Endodermal cell (in vitro differentiated cells): ENCODE results near the gene HSP90B1. TPM values are rescaled to one million over a fixed set of nuclear protein-coding genes. Genes with fewer than 3 reads are reported as not detected.

Experiments
- DNase-seq: peaks from one replicate; pipeline ENCODE4 v3.0.0-alpha.2; 2017
- H3K27ac ChIP-seq: 2 replicates; pipeline ENCODE4 v1.5.1; 2013; ENCODE audit warnings: mild to moderate bottlenecking, low read depth, low read length, moderate library complexity
- H3K27me3 ChIP-seq: 2 replicates; pipeline ENCODE4 v1.6.1; 2013; ENCODE audit warnings: mild to moderate bottlenecking, low read length, moderate library complexity; ENCODE audit not compliant: insufficient read depth, control insufficient read depth, poor library complexity, severe bottlenecking
- H3K36me3 ChIP-seq: 2 replicates; pipeline ENCODE4 v1.7.0; 2013; ENCODE audit warnings: mild to moderate bottlenecking, low read length, moderate library complexity; ENCODE audit not compliant: control insufficient read depth, insufficient read depth
- H3K4me1 ChIP-seq: one replicate; pipeline ENCODE4 v1.7.0; 2013; ENCODE audit warnings: low read length; ENCODE audit not compliant: control insufficient read depth, insufficient read depth
- H3K4me3 ChIP-seq: 2 replicates; pipeline ENCODE4 v1.5.1; 2013; ENCODE audit warnings: mild to moderate bottlenecking, low read length, moderate library complexity
- H3K9ac ChIP-seq: 2 replicates; pipeline ENCODE4 v1.6.1; 2013; ENCODE audit warnings: mild to moderate bottlenecking, low read length, moderate library complexity; ENCODE audit not compliant: poor library complexity, severe bottlenecking; ENCODE audit errors: extremely low read depth
- H3K9me3 ChIP-seq: 2 replicates; pipeline ENCODE4 v1.6.1; 2013; ENCODE audit warnings: mild to moderate bottlenecking, low read length, moderate library complexity; ENCODE audit not compliant: control insufficient read depth
- H3K27ac Mint-ChIP-seq: 2 replicates; pipeline ENCODE4 v1.8.0; 2020; ENCODE audit warnings: mixed read lengths
- H3K27me3 Mint-ChIP-seq: 2 replicates; pipeline ENCODE4 v1.8.0; 2021; ENCODE audit warnings: mild to moderate bottlenecking, mixed read lengths; ENCODE audit not compliant: insufficient read depth
- H3K36me3 Mint-ChIP-seq: 2 replicates; pipeline ENCODE4 v1.8.0; 2020; ENCODE audit warnings: low read depth, mixed read lengths
- H3K4me1 Mint-ChIP-seq: 2 replicates; pipeline ENCODE4 v1.8.0; 2020; ENCODE audit warnings: mixed read lengths
- H3K4me3 Mint-ChIP-seq: 2 replicates; pipeline ENCODE4 v1.8.0; 2020; ENCODE audit warnings: mild to moderate bottlenecking, moderate library complexity, mixed read lengths
- H3K9me3 Mint-ChIP-seq: 2 replicates; pipeline ENCODE4 v1.8.0; 2020; ENCODE audit warnings: mild to moderate bottlenecking, mixed read lengths
- CTCF ChIP-seq: fragments of 200-600 bp; sonication (generic); conservative IDR thresholded peaks from 2 replicates; pipeline ENCODE4 v1.5.0; 2021; ENCODE audit warnings: antibody characterized with exemption, mild to moderate bottlenecking
- WGBS, 2 experiments: methylation state at CpG; one replicate each; pipeline versions ENCODE4 v1.1.5 to v1.1.7; 2013; ENCODE audit warnings: missing lambda C conversion rate in 2 of 2, mixed read lengths in 1 of 2; ENCODE audit not compliant: insufficient coverage in 1 of 2, insufficient read length in 1 of 2; 5-methylcytosine and 5-hydroxymethylcytosine counted together
- total RNA-seq, 2 donors: library from RNA; stranded (reverse); fragmentation: NEBNext Ultra II Directional in 1 of 2; extraction: Animal tissue kit (Norgen Biotek cat#: 25700) in 1 of 2; gene quantifications; 2 replicates in 1 of 2; 3 replicates in 1 of 2; pipeline ENCODE4 v1.2.1, GENCODE V29; 2021

Gene HSP90B1
- total RNA-seq, 2 donors from 2014 or later, result 1,047 to 1,509 TPM

- no peak overlapping the region for H3K27ac ChIP-seq
These were observed 46.3 kb upstream of the HSP90B1 start for GRCh38 chr12:103883908-103884307.

DNA sequence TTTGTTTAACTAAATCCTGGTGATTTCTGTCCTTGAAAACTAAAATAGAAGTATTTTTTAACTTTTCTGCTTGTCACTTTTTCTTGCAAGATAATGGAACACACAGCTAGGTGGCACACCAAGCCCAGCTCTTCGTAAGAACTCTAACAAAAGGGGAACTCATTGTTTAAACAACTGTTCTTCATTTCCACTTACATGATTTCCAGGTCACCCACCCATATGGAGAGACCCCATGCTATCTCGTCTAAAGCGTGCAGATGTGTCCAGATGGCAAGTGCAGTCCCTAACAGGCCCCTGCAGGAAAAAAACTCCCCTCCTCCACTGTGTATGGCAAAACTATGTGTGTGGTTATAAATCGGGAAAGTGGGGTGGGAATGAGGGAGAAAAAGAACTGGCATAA, 45.9 kb upstream of the HSP90B1 start:
- Mint-ChIP-seq H3K4me3 (no peak overlapping the region), H3K27me3 (peaks cover 1% of the 10 kb centered on the region)
- 55 to 71% methylated on average over 1 to 4 of the region's 4 CpGs for WGBS, 2 experiments

More at GRCh38 chr12:103883908-103884307, 46.3 kb upstream of the HSP90B1 start:
- H3K9me3 ChIP-seq, result no peaks in the 10 kb centered on the region
- no peak for TF ChIP-seq CTCF
- peaks cover 8% of the 10 kb centered on the region for H3K4me1 ChIP-seq
- H3K27me3 ChIP-seq, result no peaks in the 10 kb centered on the region
- no peaks in the 10 kb centered on the region for H3K36me3 ChIP-seq
- no peak for DNase-seq
- H3K9me3 Mint-ChIP-seq, result no peaks in the 10 kb centered on the region
- no peak overlapping the region for H3K4me3 ChIP-seq
- H3K27ac Mint-ChIP-seq, result no peak overlapping the region
- H3K9ac ChIP-seq, result no peak overlapping the region
- WGBS, 2 experiments, result 100% methylated on average over 1 to 2 of the region's 2 CpGs
- no peak overlapping the region for H3K4me3 Mint-ChIP-seq
- no peaks in the 10 kb centered on the region for H3K36me3 Mint-ChIP-seq
- H3K4me1 Mint-ChIP-seq, result peaks cover 26% of the 10 kb centered on the region
- H3K27me3 Mint-ChIP-seq, result peaks cover 1% of the 10 kb centered on the region

GRCh38 chr12:103886195-103886797, 43.9 kb upstream of the HSP90B1 start:
- Mint-ChIP-seq H3K4me1 (peaks cover 4% of the 10 kb centered on the region), H3K4me3 (no peak overlapping the region), H3K27ac (no peak overlapping the region), H3K27me3 (peaks cover under 1% of the 10 kb centered on the region), H3K9me3 (no peaks in the 10 kb centered on the region), H3K36me3 (no peaks in the 10 kb centered on the region)
- no peaks in the 10 kb centered on the region for H3K4me1 ChIP-seq
- no peaks in the 10 kb centered on the region for H3K36me3 ChIP-seq
- 43 to 55% methylated on average over 1 to 4 of the region's 4 CpGs for WGBS, 2 experiments
- H3K9ac ChIP-seq, result no peak overlapping the region
- no peak for DNase-seq
- no peak for TF ChIP-seq CTCF
- no peak overlapping the region for H3K4me3 ChIP-seq
- H3K27ac ChIP-seq, result no peak overlapping the region
- no peaks in the 10 kb centered on the region for H3K27me3 ChIP-seq
- no peaks in the 10 kb centered on the region for H3K9me3 ChIP-seq

More for the DNA sequence above, 45.9 kb upstream of the HSP90B1 start:
- TF ChIP-seq CTCF, result peak; percentile 68
- Histone ChIP-seq H3K27ac (no peak overlapping the region), H3K27me3 (no peaks in the 10 kb centered on the region), H3K4me3 (no peak overlapping the region), H3K36me3 (no peaks in the 10 kb centered on the region), H3K9me3 (no peaks in the 10 kb centered on the region), H3K4me1 (peaks cover 8% of the 10 kb centered on the region), H3K9ac (no peak overlapping the region)
- no peak overlapping the region for H3K27ac Mint-ChIP-seq
- no peak for DNase-seq
- H3K4me1 Mint-ChIP-seq, result peaks cover 22% of the 10 kb centered on the region
- H3K36me3 Mint-ChIP-seq, result no peaks in the 10 kb centered on the region
- H3K9me3 Mint-ChIP-seq, result no peaks in the 10 kb centered on the region
